Hepatocyte (in vitro differentiated cells): ENCODE measurements around the gene PHLDA2. TPM values are rescaled to one million over a fixed set of nuclear protein-coding genes. Genes with fewer than 3 reads are reported as not detected.

Experiments used
- DNase-seq: peaks from one replicate; pipeline ENCODE4 v3.0.0-alpha.2; 2016; ENCODE audit warnings: low spot score
- H2AFZ ChIP-seq: fragments of 200-600 bp; sonication (generic); 2 replicates; pipeline ENCODE4 v1.6.0; 2016; ENCODE audit warnings: antibody characterized with exemption, mild to moderate bottlenecking
- H3K27ac ChIP-seq: fragments of 200-600 bp; sonication (generic); 2 replicates; pipeline ENCODE4 v1.5.1; 2016; ENCODE audit warnings: mild to moderate bottlenecking
- H3K27me3 ChIP-seq: fragments of 200-600 bp; sonication (generic); 2 replicates; pipeline ENCODE4 v1.6.1; 2016
- H3K36me3 ChIP-seq: fragments of 200-600 bp; sonication (generic); replicated peaks from 2 replicates; pipeline ENCODE4 v1.5.1; 2016; ENCODE audit warnings: low read depth; ENCODE audit not compliant: insufficient read depth
- H3K4me1 ChIP-seq: fragments of 200-600 bp; sonication (generic); 2 replicates; pipeline ENCODE4 v1.5.1; 2016; ENCODE audit warnings: mild to moderate bottlenecking, moderate library complexity; ENCODE audit not compliant: insufficient read depth
- H3K4me2 ChIP-seq: fragments of 200-600 bp; sonication (generic); 2 replicates; pipeline ENCODE4 v1.6.0; 2016
- H3K4me3 ChIP-seq: fragments of 200-600 bp; sonication (generic); 2 replicates; pipeline ENCODE4 v1.5.1; 2016; ENCODE audit warnings: mild to moderate bottlenecking
- H3K79me2 ChIP-seq: fragments of 200-600 bp; sonication (generic); 2 replicates; pipeline ENCODE4 v1.6.0; 2017; ENCODE audit warnings: mild to moderate bottlenecking
- H3K9me2 ChIP-seq: fragments of 200-600 bp; sonication (generic); replicated peaks from 2 replicates; pipeline ENCODE4 v1.6.0; 2017; ENCODE audit warnings: mild to moderate bottlenecking; ENCODE audit not compliant: insufficient read depth
- H3K9me3 ChIP-seq: fragments of 200-600 bp; sonication (generic); 2 replicates; pipeline ENCODE4 v1.5.1; 2016; ENCODE audit warnings: low read depth, mild to moderate bottlenecking
- H4K20me1 ChIP-seq: fragments of 200-600 bp; sonication (generic); 2 replicates; pipeline ENCODE4 v1.6.0; 2016; ENCODE audit warnings: mild to moderate bottlenecking; ENCODE audit not compliant: insufficient read depth, poor library complexity, severe bottlenecking
- EZH2 ChIP-seq: fragments of 200-600 bp; sonication (generic); IDR thresholded peaks from 2 replicates; pipeline ENCODE4 v1.6.1; 2016; ENCODE audit warnings: antibody characterized with exemption, mild to moderate bottlenecking, borderline replicate concordance
- EZH2phosphoT487 ChIP-seq: fragments of 200-600 bp; sonication (generic); IDR thresholded peaks from one replicate; pipeline ENCODE4 v1.6.1; 2018; ENCODE audit warnings: antibody characterized with exemption, mild to moderate bottlenecking, low read depth, moderate library complexity; ENCODE audit not compliant: unreplicated experiment, severe bottlenecking
- WGBS: methylation state at CpG from one replicate; pipeline ENCODE4 v1.1.6; 2016; ENCODE audit warnings: low lambda C conversion rate; ENCODE audit errors: missing lambda C conversion rate; 5-methylcytosine and 5-hydroxymethylcytosine counted together
- polyA plus RNA-seq: library from polyadenylated mRNA; unstranded; fragments of >200 nt; fragmentation: Nextera tagmentation; extraction: Ambion mirVana; gene quantifications from 2 replicates; pipeline ENCODE4 v1.2.1, GENCODE V29; 2016
- small RNA-seq: library from RNA; depleted of rRNA; stranded (forward); fragments of <200 nt; gene quantifications from one replicate; pipeline ENCODE3, GENCODE V24; 2014
- total RNA-seq: library from RNA; depleted of rRNA; stranded (reverse); fragments of >200 nt; gene quantifications from 2 replicates; pipeline ENCODE4 v1.2.3, GENCODE V29; 2014
- TF ChIP-seq, protein P1 (sequence below): fragments of 200-600 bp; sonication (generic); IDR thresholded peaks from 2 replicates; pipeline ENCODE4 v1.5.1; 2016; ENCODE audit warnings: antibody characterized with exemption, mild to moderate bottlenecking; ENCODE audit not compliant: poor library complexity

The PHLDA2 gene
- total and polyA plus RNA-seq, 2 experiments from 2014 or later = 7.1 to 62.4 TPM

DNA sequence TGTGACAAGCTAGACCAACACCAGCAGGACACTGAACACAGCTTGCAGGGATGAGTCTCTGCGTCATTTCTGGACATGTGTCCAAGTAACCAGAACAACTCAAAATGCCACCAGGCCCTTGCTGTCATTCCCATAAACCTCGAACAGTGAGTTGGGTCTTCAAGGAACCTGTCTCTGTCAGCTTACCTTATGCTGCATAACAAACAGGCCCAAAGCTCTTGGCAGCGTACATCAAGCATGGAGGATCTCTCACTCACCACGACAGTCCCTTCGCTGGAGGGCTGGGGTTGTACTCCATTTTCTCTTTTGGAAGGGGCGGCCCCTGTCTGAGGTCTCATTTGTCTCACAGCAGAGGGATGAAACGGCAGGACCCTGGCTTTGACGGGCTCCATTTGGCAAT, 50.4 kb downstream of the PHLDA2 start:
- H3K36me3 ChIP-seq = peaks cover 3% of the 10 kb centered on the region
- no peaks in the 10 kb centered on the region for H3K9me3 ChIP-seq
- peaks cover 14% of the 10 kb centered on the region for H4K20me1 ChIP-seq
- no peak overlapping the region for H2AFZ ChIP-seq
- no peak overlapping the region for H3K27ac ChIP-seq
- H3K9me2 ChIP-seq = no peaks in the 10 kb centered on the region
- TF ChIP-seq EZH2 (no peak), EZH2phosphoT487 (no peak)
- TF ChIP-seq, protein P1, sequence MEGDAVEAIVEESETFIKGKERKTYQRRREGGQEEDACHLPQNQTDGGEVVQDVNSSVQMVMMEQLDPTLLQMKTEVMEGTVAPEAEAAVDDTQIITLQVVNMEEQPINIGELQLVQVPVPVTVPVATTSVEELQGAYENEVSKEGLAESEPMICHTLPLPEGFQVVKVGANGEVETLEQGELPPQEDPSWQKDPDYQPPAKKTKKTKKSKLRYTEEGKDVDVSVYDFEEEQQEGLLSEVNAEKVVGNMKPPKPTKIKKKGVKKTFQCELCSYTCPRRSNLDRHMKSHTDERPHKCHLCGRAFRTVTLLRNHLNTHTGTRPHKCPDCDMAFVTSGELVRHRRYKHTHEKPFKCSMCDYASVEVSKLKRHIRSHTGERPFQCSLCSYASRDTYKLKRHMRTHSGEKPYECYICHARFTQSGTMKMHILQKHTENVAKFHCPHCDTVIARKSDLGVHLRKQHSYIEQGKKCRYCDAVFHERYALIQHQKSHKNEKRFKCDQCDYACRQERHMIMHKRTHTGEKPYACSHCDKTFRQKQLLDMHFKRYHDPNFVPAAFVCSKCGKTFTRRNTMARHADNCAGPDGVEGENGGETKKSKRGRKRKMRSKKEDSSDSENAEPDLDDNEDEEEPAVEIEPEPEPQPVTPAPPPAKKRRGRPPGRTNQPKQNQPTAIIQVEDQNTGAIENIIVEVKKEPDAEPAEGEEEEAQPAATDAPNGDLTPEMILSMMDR = no peak
- no peaks in the 10 kb centered on the region for H3K27me3 ChIP-seq
- 98% methylated on average over 8 of the region's 8 CpGs for WGBS
- DNase-seq = no peak
- no peak overlapping the region for H3K4me2 ChIP-seq
- peaks cover 15% of the 10 kb centered on the region for H3K4me1 ChIP-seq
- H3K4me3 ChIP-seq = no peak overlapping the region
- peaks cover 16% of the 10 kb centered on the region for H3K79me2 ChIP-seq

Small RNA genes lying within 50 kb of the gene (small RNA-seq; reads per million reads assigned to genes)
- 13.0 reads per million, percentile 95 among the genes with 10 or more reads in this experiment for gene SNORA54

Other genes starting within 250 kb of the PHLDA2 start
- gene KCNQ1OT1, start 229.4 kb downstream of the PHLDA2 start, total RNA-seq = 6.6 and 7.9 TPM in 2 replicates
- 3.1 and 4.0 TPM in 2 replicates for gene KCNQ1OT1, start 229.4 kb downstream of the PHLDA2 start, polyA plus RNA-seq
- 411 and 470 TPM in 2 replicates for gene CDKN1C, start 43.6 kb downstream of the PHLDA2 start, total RNA-seq
- 526 and 563 TPM in 2 replicates for gene CDKN1C, start 43.6 kb downstream of the PHLDA2 start, polyA plus RNA-seq
- 75.7 and 79.0 TPM in 2 replicates for gene NAP1L4, start 62.9 kb upstream of the PHLDA2 start, total RNA-seq
- 101 and 118 TPM in 2 replicates for gene NAP1L4, start 62.9 kb upstream of the PHLDA2 start, polyA plus RNA-seq
- gene CARS1, start 128.0 kb upstream of the PHLDA2 start, total RNA-seq = 35.5 and 44.1 TPM in 2 replicates
- gene CARS1, start 128.0 kb upstream of the PHLDA2 start, polyA plus RNA-seq = 41.8 and 42.0 TPM in 2 replicates
- 8.7 and 9.0 TPM in 2 replicates for gene OSBPL5, start 235.9 kb upstream of the PHLDA2 start, total RNA-seq
- gene OSBPL5, start 235.9 kb upstream of the PHLDA2 start, polyA plus RNA-seq = 9.8 and 12.5 TPM in 2 replicates